Fibroblast of lung (primary cell): ENCODE data around the gene REXO2.
A peak's percentile ranks its signal among the peaks of the same experiment; 100 is the strongest.

Experiments
- EZH2 ChIP-seq: IDR thresholded peaks from 2 replicates; pipeline ENCODE4 v1.5.1; 2012; ENCODE audit warnings: low read length, control low read depth, mild to moderate bottlenecking; ENCODE audit errors: missing control alignments
- TF ChIP-seq, protein P1 (sequence below), 2 donors: IDR thresholded peaks in 1 of 2; conservative IDR thresholded peaks in 1 of 2; 1 replicate in 1 of 2; 2 replicates in 1 of 2; pipeline ENCODE4 v1.5.1; 2011 to 2012; ENCODE audit warnings: low read length in 2 of 2, control low read depth in 1 of 2, inconsistent platforms in 1 of 2, low read depth in 1 of 2, mild to moderate bottlenecking in 1 of 2

DNA sequence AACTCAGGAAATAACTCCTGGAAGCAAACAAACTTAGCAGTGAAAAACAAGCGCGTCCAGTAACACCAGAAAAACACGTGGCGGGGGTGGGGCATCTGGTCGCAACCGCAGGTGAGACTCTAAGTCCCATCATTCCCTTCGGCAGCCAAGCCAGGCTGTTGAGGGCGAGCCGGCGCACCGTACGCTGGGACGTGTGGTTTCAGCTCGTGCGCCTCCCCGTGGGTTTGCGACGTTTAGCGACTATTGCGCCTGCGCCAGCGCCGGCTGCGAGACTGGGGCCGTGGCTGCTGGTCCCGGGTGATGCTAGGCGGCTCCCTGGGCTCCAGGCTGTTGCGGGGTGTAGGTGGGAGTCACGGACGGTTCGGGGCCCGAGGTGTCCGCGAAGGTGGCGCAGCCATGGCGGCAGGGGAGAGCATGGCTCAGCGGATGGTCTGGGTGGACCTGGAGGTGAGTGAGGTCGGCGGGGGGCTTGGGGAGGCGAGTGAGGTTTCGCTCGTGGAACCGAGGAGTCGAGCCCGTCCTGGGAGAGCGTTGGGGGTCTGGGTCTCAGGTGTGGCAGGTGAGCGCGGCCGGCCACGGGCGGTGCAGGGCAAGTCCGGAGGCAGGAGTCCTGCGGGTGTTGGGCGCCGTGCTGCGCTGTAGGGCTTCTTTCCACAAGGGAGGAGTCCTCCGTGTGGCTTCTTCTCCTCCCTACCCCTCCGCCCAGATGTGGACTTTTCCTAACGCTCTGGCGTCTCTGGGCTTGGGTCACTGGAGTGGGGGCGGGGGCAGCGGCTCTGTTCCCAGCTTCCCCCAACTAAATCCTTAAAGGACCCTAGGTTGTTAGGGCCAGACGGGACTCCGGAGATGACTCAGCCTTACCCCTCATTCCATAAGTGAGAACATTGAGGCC, at the start of gene REXO2:
- TF ChIP-seq, protein P1, sequence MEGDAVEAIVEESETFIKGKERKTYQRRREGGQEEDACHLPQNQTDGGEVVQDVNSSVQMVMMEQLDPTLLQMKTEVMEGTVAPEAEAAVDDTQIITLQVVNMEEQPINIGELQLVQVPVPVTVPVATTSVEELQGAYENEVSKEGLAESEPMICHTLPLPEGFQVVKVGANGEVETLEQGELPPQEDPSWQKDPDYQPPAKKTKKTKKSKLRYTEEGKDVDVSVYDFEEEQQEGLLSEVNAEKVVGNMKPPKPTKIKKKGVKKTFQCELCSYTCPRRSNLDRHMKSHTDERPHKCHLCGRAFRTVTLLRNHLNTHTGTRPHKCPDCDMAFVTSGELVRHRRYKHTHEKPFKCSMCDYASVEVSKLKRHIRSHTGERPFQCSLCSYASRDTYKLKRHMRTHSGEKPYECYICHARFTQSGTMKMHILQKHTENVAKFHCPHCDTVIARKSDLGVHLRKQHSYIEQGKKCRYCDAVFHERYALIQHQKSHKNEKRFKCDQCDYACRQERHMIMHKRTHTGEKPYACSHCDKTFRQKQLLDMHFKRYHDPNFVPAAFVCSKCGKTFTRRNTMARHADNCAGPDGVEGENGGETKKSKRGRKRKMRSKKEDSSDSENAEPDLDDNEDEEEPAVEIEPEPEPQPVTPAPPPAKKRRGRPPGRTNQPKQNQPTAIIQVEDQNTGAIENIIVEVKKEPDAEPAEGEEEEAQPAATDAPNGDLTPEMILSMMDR (conservative IDR thresholded peaks at IDR 0.05 in 1 of 2, IDR thresholded peaks at IDR 0.05 in 1 of 2; ENCODE audit: low read depth in 1 of 2, low read length in 2 of 2), result peak; percentile 31 to 32
- no peak for TF ChIP-seq EZH2
